ENCODE results near the gene MYOCD. TPM values are rescaled to one million over a fixed set of nuclear protein-coding genes. Genes with fewer than 3 reads are reported as not detected.
A peak's percentile ranks its signal among the peaks of the same experiment; 100 is the strongest.

MYOCD gene
- total and polyA plus RNA-seq, 4 donors: 0.73 to 6.1 (median 3.1) TPM

- H3K36me3 ChIP-seq (ENCODE audit: control insufficient read depth in 4 of 4, insufficient read depth in 4 of 4, low read length in 4 of 4): peaks cover 0 to 3% (median 0%) of the 10 kb centered on the region in 4 donors
- no peaks in the 10 kb centered on the region for H3K9me3 ChIP-seq (ENCODE audit: control insufficient read depth in 4 of 4, insufficient read depth in 3 of 4, low read length in 3 of 4)
- H3K27ac ChIP-seq (ENCODE audit: low read depth in 1 of 2, low read length in 1 of 2): peak overlapping the region in 1 of 2 donors; percentile 63
- no peak overlapping the region for H3K4me3 ChIP-seq
- TF ChIP-seq, protein P1, sequence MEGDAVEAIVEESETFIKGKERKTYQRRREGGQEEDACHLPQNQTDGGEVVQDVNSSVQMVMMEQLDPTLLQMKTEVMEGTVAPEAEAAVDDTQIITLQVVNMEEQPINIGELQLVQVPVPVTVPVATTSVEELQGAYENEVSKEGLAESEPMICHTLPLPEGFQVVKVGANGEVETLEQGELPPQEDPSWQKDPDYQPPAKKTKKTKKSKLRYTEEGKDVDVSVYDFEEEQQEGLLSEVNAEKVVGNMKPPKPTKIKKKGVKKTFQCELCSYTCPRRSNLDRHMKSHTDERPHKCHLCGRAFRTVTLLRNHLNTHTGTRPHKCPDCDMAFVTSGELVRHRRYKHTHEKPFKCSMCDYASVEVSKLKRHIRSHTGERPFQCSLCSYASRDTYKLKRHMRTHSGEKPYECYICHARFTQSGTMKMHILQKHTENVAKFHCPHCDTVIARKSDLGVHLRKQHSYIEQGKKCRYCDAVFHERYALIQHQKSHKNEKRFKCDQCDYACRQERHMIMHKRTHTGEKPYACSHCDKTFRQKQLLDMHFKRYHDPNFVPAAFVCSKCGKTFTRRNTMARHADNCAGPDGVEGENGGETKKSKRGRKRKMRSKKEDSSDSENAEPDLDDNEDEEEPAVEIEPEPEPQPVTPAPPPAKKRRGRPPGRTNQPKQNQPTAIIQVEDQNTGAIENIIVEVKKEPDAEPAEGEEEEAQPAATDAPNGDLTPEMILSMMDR (IDR thresholded peaks at IDR 0.05; ENCODE audit: control extremely low read depth, extremely low read depth): no peak
- no peak overlapping the region for H3K9ac ChIP-seq (ENCODE audit: insufficient read depth in 1 of 2, low read length in 2 of 2)
- ATAC-seq (ENCODE audit: insufficient read depth, low FRiP score): no peak
- 55 to 71% methylated on average over 3 of the region's 3 CpGs for WGBS, 2 donors
- peaks cover 0 to 6% (median 0%) of the 10 kb centered on the region in 3 donors for H3K27me3 ChIP-seq (ENCODE audit: control insufficient read depth in 3 of 3, insufficient read depth in 3 of 3, low read length in 2 of 3)
- no peak for DNase-seq
- H3K4me1 ChIP-seq (ENCODE audit: control insufficient read depth in 5 of 5, insufficient read depth in 5 of 5, low read length in 5 of 5): peaks cover 0 to 7% (median 2%) of the 10 kb centered on the region in 5 donors
Measured at GRCh38 chr17:12743046-12743445, 77.4 kb downstream of the MYOCD start.

- Histone ChIP-seq H3K27me3 (ENCODE audit: control insufficient read depth in 3 of 3, insufficient read depth in 3 of 3, low read length in 2 of 3) (no peaks in the 10 kb centered on the region), H3K4me3 (no peak overlapping the region), H3K9ac (ENCODE audit: insufficient read depth in 1 of 2, low read length in 2 of 2) (no peak overlapping the region), H3K36me3 (ENCODE audit: control insufficient read depth in 4 of 4, insufficient read depth in 4 of 4, low read length in 4 of 4) (peaks cover 0 to 3% (median 0%) of the 10 kb centered on the region in 4 donors), H3K4me1 (ENCODE audit: control insufficient read depth in 5 of 5, insufficient read depth in 5 of 5, low read length in 5 of 5) (peaks cover 0 to 7% (median 2%) of the 10 kb centered on the region in 5 donors), H3K9me3 (ENCODE audit: control insufficient read depth in 4 of 4, insufficient read depth in 3 of 4, low read length in 3 of 4) (no peaks in the 10 kb centered on the region), H3K27ac (ENCODE audit: low read depth in 1 of 2, low read length in 1 of 2) (peak overlapping the region in 1 of 2 donors; percentile 83)
- ATAC-seq (ENCODE audit: insufficient read depth, low FRiP score): no peak
- WGBS, 2 donors: 71 to 75% methylated on average over 5 of the region's 5 CpGs
- TF ChIP-seq, protein P1 (IDR thresholded peaks at IDR 0.05; ENCODE audit: control extremely low read depth, extremely low read depth): no peak
- DNase-seq: no peak
Measured at GRCh38 chr17:12744298-12744697, 78.6 kb downstream of the MYOCD start.

- Histone ChIP-seq H3K4me3 (no peak overlapping the region), H3K9me3 (ENCODE audit: control insufficient read depth in 4 of 4, insufficient read depth in 3 of 4, low read length in 3 of 4) (no peaks in the 10 kb centered on the region), H3K36me3 (ENCODE audit: control insufficient read depth in 4 of 4, insufficient read depth in 4 of 4, low read length in 4 of 4) (peaks cover 0 to 3% (median 0%) of the 10 kb centered on the region in 4 donors), H3K27me3 (ENCODE audit: control insufficient read depth in 3 of 3, insufficient read depth in 3 of 3, low read length in 2 of 3) (no peaks in the 10 kb centered on the region), H3K4me1 (ENCODE audit: control insufficient read depth in 5 of 5, insufficient read depth in 5 of 5, low read length in 5 of 5) (peaks cover 0 to 7% (median 2%) of the 10 kb centered on the region in 5 donors), H3K27ac (ENCODE audit: low read depth in 1 of 2, low read length in 1 of 2) (peak overlapping the region in 1 of 2 donors; percentile 83), H3K9ac (ENCODE audit: insufficient read depth in 1 of 2, low read length in 2 of 2) (no peak overlapping the region)
- TF ChIP-seq, protein P1 (IDR thresholded peaks at IDR 0.05; ENCODE audit: control extremely low read depth, extremely low read depth): no peak
- 98 to 100% methylated on average over 1 of the region's 1 CpG for WGBS, 2 donors
- ATAC-seq (ENCODE audit: insufficient read depth, low FRiP score) (no peak), DNase-seq (no peak)
Measured at GRCh38 chr17:12744786-12745185, 79.1 kb downstream of the MYOCD start.

GRCh38 chr17:12745486-12745885 is 79.8 kb downstream of the MYOCD start:
- Histone ChIP-seq H3K4me1 (ENCODE audit: control insufficient read depth in 5 of 5, insufficient read depth in 5 of 5, low read length in 5 of 5) (peaks cover 0 to 7% (median 2%) of the 10 kb centered on the region in 5 donors), H3K27ac (ENCODE audit: low read depth in 1 of 2, low read length in 1 of 2) (peak overlapping the region in 1 of 2 donors; percentile 3), H3K9me3 (ENCODE audit: control insufficient read depth in 4 of 4, insufficient read depth in 3 of 4, low read length in 3 of 4) (no peaks in the 10 kb centered on the region), H3K4me3 (no peak overlapping the region), H3K36me3 (ENCODE audit: control insufficient read depth in 4 of 4, insufficient read depth in 4 of 4, low read length in 4 of 4) (peaks cover 0 to 3% (median 0%) of the 10 kb centered on the region in 4 donors), H3K9ac (ENCODE audit: insufficient read depth in 1 of 2, low read length in 2 of 2) (no peak overlapping the region), H3K27me3 (ENCODE audit: control insufficient read depth in 3 of 3, insufficient read depth in 3 of 3, low read length in 2 of 3) (no peaks in the 10 kb centered on the region)
- ATAC-seq (ENCODE audit: insufficient read depth, low FRiP score) (no peak), DNase-seq (no peak)
- 88 to 91% methylated on average over 7 of the region's 7 CpGs for WGBS, 2 donors
- TF ChIP-seq, protein P1 (IDR thresholded peaks at IDR 0.05; ENCODE audit: control extremely low read depth, extremely low read depth): no peak
